ENCODE data around the gene LDLRAD4.

LDLRAD4 gene

GRCh38 chr18:13232086-13232917, 13.7 kb downstream of the LDLRAD4 start:
- no peak for DNase-seq

- DNase-seq = no peak
Observed at GRCh38 chr18:13232971-13233786, 14.6 kb downstream of the LDLRAD4 start.

- no peak for DNase-seq
Observed at GRCh38 chr18:13233787-13234783, 15.5 kb downstream of the LDLRAD4 start.

- DNase-seq = no peak
Observed at GRCh38 chr18:13235421-13235831, 16.9 kb downstream of the LDLRAD4 start.

GRCh38 chr18:13235981-13236380, 17.4 kb downstream of the LDLRAD4 start:
- DNase-seq = no peak

- no peak for DNase-seq
Observed at GRCh38 chr18:13236411-13236810, 17.9 kb downstream of the LDLRAD4 start.

- DNase-seq = no peak
Observed at GRCh38 chr18:13237073-13237472, 18.5 kb downstream of the LDLRAD4 start.

- DNase-seq = no peak
Observed at GRCh38 chr18:13237641-13238040, 19.1 kb downstream of the LDLRAD4 start.

GRCh38 chr18:13239171-13239956, 20.8 kb downstream of the LDLRAD4 start:
- no peak for DNase-seq

- DNase-seq = no peak
Observed at GRCh38 chr18:13240060-13240725, 21.6 kb downstream of the LDLRAD4 start.

GRCh38 chr18:13241083-13241892, 22.7 kb downstream of the LDLRAD4 start:
- no peak for DNase-seq

- DNase-seq = no peak
Observed at GRCh38 chr18:13241893-13242175, 23.3 kb downstream of the LDLRAD4 start.

- DNase-seq = no peak
Observed at GRCh38 chr18:13242797-13243196, 24.2 kb downstream of the LDLRAD4 start.

GRCh38 chr18:13243363-13243762, 24.8 kb downstream of the LDLRAD4 start:
- DNase-seq = no peak

GRCh38 chr18:13244135-13244534, 25.6 kb downstream of the LDLRAD4 start:
- DNase-seq = no peak

- no peak for DNase-seq
Observed at GRCh38 chr18:13245481-13246000, 27.0 kb downstream of the LDLRAD4 start.

- DNase-seq = no peak
Observed at GRCh38 chr18:13246121-13246520, 27.6 kb downstream of the LDLRAD4 start.

GRCh38 chr18:13246591-13246990, 28.0 kb downstream of the LDLRAD4 start:
- DNase-seq = no peak

GRCh38 chr18:13247506-13247905, 28.9 kb downstream of the LDLRAD4 start:
- no peak for DNase-seq

- DNase-seq = no peak
Observed at GRCh38 chr18:13252686-13253410, 34.3 kb downstream of the LDLRAD4 start.

All from activated naive CD4-positive, alpha-beta T cell (primary cell).